ENCODE results near the gene PDCD1LG2. TPM values are rescaled to one million over a fixed set of nuclear protein-coding genes. Genes with fewer than 3 reads are reported as not detected.

Gene PDCD1LG2
- total RNA-seq, 1 donor from 2014 or later: 8.8 TPM

DNA sequence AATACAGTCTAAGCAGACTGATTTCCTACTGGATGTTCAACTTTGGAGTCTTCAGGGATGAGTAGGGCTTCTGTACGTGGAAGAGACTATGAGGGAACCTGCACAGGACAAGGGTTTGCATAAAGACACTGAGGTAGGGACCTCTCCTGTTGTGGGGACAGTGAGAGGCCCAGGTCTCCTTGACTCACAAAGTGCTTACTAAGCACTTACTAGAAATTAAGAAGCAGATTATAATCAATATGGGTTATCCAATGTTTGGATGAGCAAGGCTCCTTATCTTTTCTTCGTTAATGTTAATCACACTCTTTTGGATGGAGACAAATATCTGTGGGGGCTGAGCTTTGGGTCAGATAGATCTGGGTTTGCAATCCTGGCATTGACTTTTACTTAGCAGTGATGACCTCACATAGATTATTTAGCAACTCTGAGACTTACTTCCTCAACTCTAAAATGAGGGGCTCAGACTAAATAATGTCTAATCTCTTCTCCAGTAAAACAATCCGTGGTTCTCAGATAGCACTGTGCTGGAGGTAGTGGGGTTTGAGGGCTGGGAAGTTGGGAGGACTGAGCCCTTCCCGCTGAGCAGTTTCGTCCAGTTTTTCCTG lies 45.9 kb downstream of the PDCD1LG2 start:
- H3K4me2 ChIP-seq (ENCODE audit: low read length): no peak overlapping the region
- H3K4me3 ChIP-seq (ENCODE audit: insufficient read depth, low read depth, low read length): no peak overlapping the region
- no peak overlapping the region for H3K27ac Mint-ChIP-seq (ENCODE audit: unreplicated experiment)
- no peaks in the 10 kb centered on the region for H3K27me3 ChIP-seq (ENCODE audit: insufficient read depth, low read length)
- no peaks in the 10 kb centered on the region for H3K27me3 Mint-ChIP-seq (ENCODE audit: low read depth, unreplicated experiment)
- no peaks in the 10 kb centered on the region for H4K20me1 ChIP-seq (ENCODE audit: insufficient read depth, low read length)
- no peaks in the 10 kb centered on the region for H3K79me2 ChIP-seq (ENCODE audit: insufficient read depth, low read length)
- no peak overlapping the region for H3K9ac ChIP-seq (ENCODE audit: low read length)
- H3K4me1 Mint-ChIP-seq (ENCODE audit: low read depth, unreplicated experiment): peaks cover 41% of the 10 kb centered on the region
- H3K9me3 Mint-ChIP-seq (ENCODE audit: unreplicated experiment): no peaks in the 10 kb centered on the region
- TF ChIP-seq, protein P1, sequence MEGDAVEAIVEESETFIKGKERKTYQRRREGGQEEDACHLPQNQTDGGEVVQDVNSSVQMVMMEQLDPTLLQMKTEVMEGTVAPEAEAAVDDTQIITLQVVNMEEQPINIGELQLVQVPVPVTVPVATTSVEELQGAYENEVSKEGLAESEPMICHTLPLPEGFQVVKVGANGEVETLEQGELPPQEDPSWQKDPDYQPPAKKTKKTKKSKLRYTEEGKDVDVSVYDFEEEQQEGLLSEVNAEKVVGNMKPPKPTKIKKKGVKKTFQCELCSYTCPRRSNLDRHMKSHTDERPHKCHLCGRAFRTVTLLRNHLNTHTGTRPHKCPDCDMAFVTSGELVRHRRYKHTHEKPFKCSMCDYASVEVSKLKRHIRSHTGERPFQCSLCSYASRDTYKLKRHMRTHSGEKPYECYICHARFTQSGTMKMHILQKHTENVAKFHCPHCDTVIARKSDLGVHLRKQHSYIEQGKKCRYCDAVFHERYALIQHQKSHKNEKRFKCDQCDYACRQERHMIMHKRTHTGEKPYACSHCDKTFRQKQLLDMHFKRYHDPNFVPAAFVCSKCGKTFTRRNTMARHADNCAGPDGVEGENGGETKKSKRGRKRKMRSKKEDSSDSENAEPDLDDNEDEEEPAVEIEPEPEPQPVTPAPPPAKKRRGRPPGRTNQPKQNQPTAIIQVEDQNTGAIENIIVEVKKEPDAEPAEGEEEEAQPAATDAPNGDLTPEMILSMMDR (IDR thresholded peaks at IDR 0.05; ENCODE audit: insufficient read depth, low read depth, low read length): no peak
- no peak for TF ChIP-seq EZH2 (IDR thresholded peaks at IDR 0.05; ENCODE audit: insufficient read depth, low read length)
- no peaks in the 10 kb centered on the region for H3K9me3 ChIP-seq (ENCODE audit: insufficient read depth, low read depth, low read length)
- H3K27ac ChIP-seq (ENCODE audit: low read depth, low read length): no peak overlapping the region
- peaks cover 35% of the 10 kb centered on the region for H3K4me1 ChIP-seq (ENCODE audit: insufficient read depth, low read length)
- H2AFZ ChIP-seq (ENCODE audit: low read depth, low read length): no peak overlapping the region
- no peaks in the 10 kb centered on the region for H3K36me3 ChIP-seq (ENCODE audit: insufficient read depth, low read length)
- no peak for FAIRE-seq
- no peak overlapping the region for H3K4me3 Mint-ChIP-seq (ENCODE audit: unreplicated experiment)
- peaks cover 15% of the 10 kb centered on the region for H3K36me3 Mint-ChIP-seq (ENCODE audit: low read depth, unreplicated experiment)
- DNase-seq (ENCODE audit: low read depth): no peak

DNA sequence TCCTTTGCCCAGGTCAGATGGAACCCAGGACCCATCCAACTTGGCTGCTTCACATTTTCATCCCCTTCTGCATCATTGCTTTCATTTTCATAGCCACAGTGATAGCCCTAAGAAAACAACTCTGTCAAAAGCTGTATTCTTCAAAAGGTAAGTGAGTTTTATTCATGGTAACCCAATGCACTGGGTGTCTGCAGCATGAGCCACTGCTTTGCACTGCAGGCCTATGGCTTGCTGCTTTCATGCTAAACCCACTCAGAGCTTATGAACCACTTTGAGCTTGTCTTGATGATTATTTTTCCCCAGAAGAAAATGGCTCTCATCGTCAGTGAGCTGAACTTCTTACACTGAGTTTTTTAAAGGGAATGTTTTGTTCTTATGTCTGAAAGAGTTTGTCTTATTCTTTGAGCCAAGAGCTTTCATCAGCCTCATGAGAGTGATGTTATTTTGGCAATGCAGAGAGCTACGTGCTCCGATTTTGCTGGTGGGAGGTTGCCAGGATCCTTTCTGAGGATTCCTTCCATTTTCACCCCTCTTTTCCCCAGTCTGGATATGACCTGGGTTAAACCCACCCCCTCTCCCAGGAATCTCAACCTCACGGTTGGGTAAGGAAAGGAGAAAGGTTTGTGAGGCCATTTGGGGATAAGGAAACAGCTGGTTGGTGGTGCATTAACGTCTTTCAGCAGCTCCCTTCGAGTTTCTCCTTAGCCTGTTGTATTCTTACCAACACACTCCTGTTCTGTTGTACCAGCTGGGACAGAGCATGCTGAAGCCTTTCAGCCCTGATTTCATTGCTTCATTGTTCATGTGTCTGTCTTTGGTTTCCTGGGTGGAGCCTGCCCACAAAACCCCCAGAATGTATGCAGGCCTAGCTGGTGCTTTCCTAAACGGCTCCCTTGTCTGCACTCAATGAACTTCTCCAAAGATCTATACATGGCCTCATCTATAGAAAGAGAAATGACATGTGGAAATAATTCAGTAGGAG lies 47.6 kb downstream of the PDCD1LG2 start:
- Histone ChIP-seq H3K36me3 (ENCODE audit: insufficient read depth, low read length) (peaks cover 2% of the 10 kb centered on the region), H2AFZ (ENCODE audit: low read depth, low read length) (no peak overlapping the region), H3K79me2 (ENCODE audit: insufficient read depth, low read length) (no peaks in the 10 kb centered on the region), H3K9ac (ENCODE audit: low read length) (no peak overlapping the region), H3K4me1 (ENCODE audit: insufficient read depth, low read length) (peaks cover 24% of the 10 kb centered on the region), H4K20me1 (ENCODE audit: insufficient read depth, low read length) (no peaks in the 10 kb centered on the region), H3K27ac (ENCODE audit: low read depth, low read length) (no peak overlapping the region), H3K4me3 (ENCODE audit: insufficient read depth, low read depth, low read length) (no peak overlapping the region), H3K9me3 (ENCODE audit: insufficient read depth, low read depth, low read length) (no peaks in the 10 kb centered on the region), H3K27me3 (ENCODE audit: insufficient read depth, low read length) (no peaks in the 10 kb centered on the region), H3K4me2 (ENCODE audit: low read length) (no peak overlapping the region)
- no peak for FAIRE-seq
- peaks cover 30% of the 10 kb centered on the region for H3K4me1 Mint-ChIP-seq (ENCODE audit: low read depth, unreplicated experiment)
- peaks cover 12% of the 10 kb centered on the region for H3K36me3 Mint-ChIP-seq (ENCODE audit: low read depth, unreplicated experiment)
- TF ChIP-seq EZH2 (IDR thresholded peaks at IDR 0.05; ENCODE audit: insufficient read depth, low read length): no peak
- TF ChIP-seq, protein P1 (IDR thresholded peaks at IDR 0.05; ENCODE audit: insufficient read depth, low read depth, low read length): no peak
- H3K4me3 Mint-ChIP-seq (ENCODE audit: unreplicated experiment): no peak overlapping the region
- peak overlapping the region; percentile 24 for H3K27ac Mint-ChIP-seq (ENCODE audit: unreplicated experiment)
- H3K9me3 Mint-ChIP-seq (ENCODE audit: unreplicated experiment): peaks cover 5% of the 10 kb centered on the region
- H3K27me3 Mint-ChIP-seq (ENCODE audit: low read depth, unreplicated experiment): no peaks in the 10 kb centered on the region
- DNase-seq (ENCODE audit: low read depth): peak; percentile 23

Measured in astrocyte (in vitro differentiated cells and primary cell).